NCI-H510A (cell line): ENCODE results near the gene NCOA3.
"Not testable (repeated sequence)": the region's sequence is repeated elsewhere in the genome, so short reads cannot be mapped to it uniquely, and the experiment has no call there.

Experiments used
- DNase-seq: peaks from one replicate; lab custom pipeline; 2025; lab: John Stamatoyannopoulos, UW

NCOA3 gene

GRCh38 chr20:47468290-47469050, 33.2 kb upstream of the NCOA3 start:
- DNase-seq = no peak

- DNase-seq = no peak
Observed at GRCh38 chr20:47475419-47476044, 26.2 kb upstream of the NCOA3 start.

DNA sequence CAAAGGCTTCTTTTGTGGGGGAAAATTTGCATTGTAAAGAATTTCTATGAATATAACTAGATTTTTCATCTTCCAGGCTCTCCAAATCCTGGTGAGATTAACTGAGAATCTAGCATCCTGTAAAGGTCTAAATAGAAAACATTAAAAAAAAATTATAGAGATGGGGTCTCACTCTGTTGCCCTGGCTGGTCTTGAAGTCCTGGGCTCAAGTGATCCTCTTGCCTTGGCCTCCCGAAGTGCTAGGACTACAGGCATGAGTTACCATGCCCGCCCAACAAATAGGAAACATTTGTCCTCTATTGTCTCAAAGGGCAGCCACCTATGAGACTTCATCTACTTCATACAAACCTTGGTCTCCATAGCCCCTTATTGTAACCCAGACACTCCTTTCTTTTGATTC, 25.2 kb upstream of the NCOA3 start:
- DNase-seq = no peak

DNA sequence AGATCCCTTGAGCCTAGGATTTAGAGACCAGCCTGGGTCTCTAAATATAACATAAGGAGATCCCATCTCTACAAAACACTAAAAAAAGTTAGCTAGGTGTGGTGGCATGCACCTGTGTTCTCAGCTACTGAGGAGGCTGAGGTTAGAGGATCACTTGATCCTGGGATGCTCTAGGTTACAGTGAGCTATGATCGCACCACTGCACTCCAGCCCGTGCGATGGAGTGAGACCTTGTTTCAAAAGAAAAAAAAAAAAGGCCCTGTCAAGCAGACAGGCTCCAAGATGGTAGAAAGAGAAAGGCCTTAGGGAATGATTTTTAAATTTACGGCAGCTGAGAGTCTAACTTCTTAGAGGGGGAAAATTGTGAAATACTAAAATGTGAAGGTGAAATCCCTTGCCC, 22.6 kb upstream of the NCOA3 start:
- no peak for DNase-seq

DNA sequence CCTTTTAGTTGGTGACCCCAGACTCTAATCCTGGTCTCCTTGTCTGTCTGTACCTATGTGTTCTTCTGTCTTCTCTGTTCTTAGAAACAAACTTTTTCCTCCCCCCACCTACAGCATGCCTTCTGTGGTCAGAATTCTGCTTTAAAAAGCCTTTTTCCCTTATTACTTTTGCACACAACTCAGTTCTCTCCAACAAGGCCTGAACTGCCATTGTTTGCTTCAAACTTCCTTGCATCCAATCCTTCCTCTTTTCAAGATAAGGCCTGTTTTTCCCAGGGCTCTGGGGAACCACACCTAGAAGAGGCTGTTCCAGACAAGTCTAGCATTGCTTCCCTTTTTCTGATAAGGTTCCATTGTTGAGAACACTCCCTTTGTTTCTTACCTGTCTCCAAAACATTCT, 22.2 kb upstream of the NCOA3 start:
- no peak for DNase-seq

DNA sequence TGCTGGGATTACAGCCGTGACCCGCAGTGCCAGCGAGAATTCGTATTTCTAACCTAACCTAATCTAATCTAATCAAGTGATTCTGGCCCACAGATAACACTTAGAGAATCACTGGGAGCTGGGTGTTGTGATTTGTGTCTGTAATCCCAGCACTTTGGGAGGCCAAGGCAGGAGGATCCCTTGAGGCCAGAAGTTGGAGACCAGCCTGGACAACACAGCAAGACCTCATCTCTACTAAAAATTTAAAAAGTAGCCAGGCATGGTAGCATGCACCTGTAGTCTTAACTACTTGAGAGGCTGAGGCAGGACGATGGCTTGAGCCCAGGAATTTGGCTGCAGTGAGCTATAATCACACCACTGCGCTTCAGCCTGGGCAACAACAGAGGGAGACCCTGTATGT, 21.4 kb upstream of the NCOA3 start:
- no peak for DNase-seq

DNA sequence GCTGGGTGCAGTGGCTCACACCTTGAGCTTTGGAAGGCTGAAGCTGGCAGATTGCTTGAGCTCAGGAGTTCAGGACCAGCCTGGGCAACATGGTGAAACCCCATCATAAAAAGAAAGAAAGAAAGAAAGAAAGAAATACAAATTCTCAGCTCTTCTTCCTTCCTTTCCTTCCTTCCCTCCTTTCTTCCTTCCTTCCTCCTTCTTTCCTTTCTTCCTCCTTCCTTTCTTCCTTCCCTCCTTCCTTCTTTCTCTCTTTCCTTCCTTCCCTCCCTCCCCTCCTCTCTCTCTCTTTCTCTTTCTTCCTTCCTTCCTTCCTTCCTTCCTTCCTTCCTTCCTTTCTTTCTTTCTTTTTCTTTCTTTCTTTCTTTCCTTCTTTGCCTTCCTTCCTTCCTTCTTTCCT, 21.0 kb upstream of the NCOA3 start:
- no peak for DNase-seq

DNA sequence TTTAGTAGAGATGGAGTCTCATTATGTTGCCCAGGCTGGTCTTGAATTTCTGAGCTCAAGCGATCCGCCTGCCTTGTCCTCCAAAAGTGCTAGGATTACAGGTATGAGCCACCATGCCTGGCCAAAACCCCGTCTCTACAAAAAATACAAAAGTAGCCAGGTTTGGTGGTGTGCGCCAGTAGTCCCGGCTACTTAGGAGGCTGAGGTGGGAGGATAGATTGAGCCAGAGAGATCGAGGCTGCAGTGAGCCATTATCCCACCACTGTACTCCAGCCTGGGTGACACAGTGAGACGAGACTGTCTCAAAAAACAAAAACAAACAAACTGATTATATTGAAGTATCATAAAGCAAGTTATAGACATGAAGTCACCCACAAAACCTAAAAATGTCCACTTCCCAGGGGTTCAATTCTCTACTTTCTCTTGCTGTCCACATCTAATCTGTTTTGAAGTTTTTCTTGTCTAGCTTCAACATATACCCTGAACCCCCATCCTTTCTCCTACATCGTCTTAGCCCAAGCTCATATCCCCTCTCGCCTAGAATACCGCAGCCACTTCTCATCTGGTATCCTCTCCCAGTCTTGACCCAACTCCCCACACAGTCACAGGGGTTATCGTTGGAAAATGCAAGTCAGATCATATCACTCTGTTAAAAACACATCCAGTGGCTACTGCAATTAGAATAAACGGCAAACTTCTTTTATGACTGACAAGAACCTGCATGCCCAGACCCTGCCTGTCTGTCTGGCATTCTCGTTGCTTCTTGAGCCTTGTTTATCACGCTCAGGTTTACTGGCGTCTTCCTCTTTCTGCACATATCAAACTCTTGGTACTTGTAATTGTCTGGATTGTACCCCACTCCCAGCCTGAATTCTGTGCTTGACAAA, 20.1 kb upstream of the NCOA3 start:
- DNase-seq = no peak

DNA sequence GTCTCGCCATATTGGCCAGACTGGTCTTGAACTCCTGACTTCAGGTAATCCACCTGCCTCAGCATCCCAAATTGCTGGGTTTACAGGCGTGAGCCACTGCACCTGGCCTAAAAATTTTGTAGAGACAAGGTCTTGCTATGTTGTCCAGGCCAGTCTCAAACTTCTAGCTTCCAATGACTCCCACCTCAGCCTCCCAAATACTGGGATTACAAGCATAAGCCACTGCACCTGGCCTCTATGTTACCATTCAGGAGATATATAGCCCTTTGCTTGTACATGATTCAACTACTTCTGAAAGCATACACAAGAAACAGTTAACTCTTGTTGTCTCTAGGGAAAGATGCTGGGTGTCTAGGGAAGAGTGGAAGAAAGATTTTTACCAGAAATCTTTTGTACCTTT, 19.0 kb upstream of the NCOA3 start:
- no peak for DNase-seq

DNA sequence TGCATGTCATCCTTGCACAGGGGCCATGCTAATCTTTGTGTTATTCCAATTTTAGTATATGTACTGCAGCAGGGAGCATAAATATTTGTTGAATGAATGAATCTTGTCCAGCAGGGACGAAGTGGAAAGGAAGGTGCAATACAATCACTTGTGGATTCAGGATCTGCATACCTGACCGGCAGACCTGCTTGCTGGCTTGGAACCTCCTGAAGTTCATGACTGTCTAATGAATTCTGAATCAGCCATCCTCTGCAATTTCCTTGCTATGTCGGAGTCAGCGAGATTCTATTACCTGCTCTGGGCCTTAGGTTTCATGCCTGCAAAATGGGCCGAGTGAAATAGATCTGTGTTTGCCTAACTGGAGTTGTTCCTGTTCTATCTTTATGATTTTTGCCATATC, 17.4 kb upstream of the NCOA3 start:
- DNase-seq = no peak

DNA sequence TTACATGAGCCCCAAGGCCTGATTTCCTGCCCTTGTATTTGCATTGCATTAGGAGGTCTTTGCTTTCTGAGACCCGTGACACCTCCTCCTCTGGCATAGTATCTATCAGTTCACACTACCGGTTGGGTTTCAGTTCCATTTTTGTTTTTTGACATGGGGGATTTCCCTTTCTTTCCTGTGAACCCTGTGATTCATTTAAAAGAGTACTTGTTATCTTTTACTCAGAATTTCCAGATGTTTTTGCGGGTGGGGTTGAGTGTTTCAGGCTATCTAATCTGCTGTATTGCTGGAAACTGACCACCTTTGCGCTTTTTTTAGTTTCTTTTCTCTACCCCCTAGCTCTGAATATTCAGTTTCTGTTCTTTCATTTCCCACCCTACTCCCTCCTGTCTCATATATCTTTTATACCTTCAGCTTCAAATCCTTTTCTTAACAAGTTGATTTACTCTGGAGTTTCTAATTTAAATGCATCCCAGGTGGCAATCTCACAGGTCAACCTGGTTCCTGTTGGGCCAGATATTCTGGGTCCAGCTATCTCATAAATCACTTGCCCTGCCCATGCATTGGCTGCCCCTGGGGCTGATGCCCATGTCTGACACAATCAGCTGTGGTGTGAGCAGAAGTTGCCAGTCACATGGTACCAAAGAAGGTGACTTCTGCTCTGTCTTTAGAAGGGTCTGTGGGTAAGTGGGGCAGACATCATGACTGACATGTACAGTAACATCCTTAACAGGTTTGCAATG, 14.3 kb upstream of the NCOA3 start:
- DNase-seq = no peak

- no peak for DNase-seq
Observed at GRCh38 chr20:47489448-47489872, 12.2 kb upstream of the NCOA3 start.

- no peak for DNase-seq
Observed at GRCh38 chr20:47490795-47491194, 10.9 kb upstream of the NCOA3 start.

DNA sequence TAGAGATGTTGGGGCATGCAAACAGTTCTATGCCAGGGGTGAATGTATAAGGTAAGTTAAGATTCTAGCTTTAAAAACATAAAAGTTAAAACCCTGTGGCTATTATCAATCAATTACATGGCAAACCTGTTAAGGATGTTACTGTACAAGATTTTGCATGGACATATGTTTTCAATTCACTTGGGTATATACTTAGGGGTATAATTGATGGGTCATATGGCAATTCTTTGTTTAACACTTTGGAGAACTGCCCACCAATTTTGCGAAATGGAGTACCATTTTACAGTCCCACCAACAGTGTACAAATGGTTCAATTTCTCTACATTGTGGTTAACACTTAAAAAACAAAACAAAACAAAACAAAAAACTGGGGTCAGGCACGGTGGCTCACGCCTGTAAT, 9.4 kb upstream of the NCOA3 start:
- no peak for DNase-seq

DNA sequence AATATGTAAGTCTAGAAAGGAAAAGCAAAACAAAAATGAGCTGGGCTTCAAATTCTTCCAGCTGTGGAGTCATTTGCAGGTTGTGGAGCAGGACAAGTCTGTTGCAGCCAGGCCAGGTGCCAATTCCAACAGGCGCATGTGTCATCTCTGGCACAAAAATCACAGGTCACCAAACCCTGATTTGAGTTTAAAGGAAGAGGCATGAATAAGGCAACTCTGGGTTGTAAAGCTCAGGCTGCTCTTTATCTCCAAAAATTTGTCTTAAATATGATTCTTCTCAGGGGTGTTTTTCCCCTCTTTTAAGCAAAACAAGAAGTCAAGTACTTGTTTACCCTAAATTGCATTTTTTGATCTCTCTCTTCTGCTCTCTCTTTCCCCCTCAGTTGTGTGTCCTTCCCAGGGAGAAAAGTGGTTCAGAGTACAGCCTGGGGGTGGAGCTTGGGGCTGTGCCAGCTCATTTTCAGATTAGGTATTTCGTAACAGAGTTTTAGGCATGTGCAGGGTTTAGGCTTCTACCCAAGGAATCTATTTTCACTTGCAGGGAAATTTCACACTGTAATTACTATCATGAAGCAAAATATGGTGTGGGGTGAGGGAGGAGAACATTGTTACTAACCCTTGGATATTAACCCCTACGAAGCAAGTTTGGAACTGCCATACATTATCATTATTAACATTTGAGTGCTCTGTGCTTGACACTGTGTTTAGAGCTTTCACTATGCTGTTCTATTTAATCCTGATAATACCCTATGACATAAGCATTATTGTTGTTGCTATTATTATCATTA, 8.3 kb upstream of the NCOA3 start:
- DNase-seq = peak; percentile 5

GRCh38 chr20:47493963-47494293, 7.8 kb upstream of the NCOA3 start:
- DNase-seq = peak; percentile 38

GRCh38 chr20:47494606-47495005, 7.1 kb upstream of the NCOA3 start:
- not testable (repeated sequence) for DNase-seq

DNA sequence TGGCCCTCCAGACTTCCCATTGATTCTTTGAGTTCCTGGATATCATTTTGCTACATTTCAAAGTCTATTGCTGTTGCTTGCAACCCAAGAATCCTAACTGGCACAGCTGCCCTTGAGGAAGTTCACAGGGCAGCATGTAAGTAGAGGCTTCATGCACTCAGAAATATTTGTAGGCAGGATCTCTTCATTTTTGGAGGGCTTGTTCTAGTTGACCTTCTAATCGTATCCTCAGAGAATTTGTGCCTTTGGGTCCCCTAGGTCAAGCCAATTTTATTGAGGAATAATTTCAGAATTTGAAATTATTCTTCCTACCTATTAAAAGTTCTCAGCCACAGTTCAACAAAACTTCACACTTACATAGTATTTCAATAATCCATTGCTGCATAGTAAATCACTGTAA, 5.6 kb upstream of the NCOA3 start:
- no peak for DNase-seq

GRCh38 chr20:47498606-47499005, 3.1 kb upstream of the NCOA3 start:
- no peak for DNase-seq

GRCh38 chr20:47499053-47499452, 2.6 kb upstream of the NCOA3 start:
- DNase-seq = no peak

DNA sequence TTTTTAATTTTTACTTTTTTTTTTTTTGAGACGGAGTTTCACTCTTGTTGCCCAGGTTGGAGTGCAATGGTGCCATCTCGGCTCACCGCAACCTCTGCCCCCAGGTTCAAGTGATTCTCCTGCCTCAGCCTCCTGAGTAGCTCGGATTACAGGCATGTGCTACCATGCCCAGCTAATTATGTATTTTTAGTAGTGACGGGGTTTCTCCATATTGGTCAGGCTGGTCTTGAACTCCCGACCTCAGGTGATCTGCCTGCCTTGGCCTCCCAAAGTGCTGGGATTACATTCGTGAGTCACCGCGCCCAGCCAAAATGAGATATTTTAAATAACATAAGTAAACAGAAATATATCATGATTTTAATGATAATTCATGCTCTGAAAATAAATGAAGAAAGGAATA, 1.6 kb upstream of the NCOA3 start:
- DNase-seq = not testable (repeated sequence)

- DNase-seq = no peak
Observed at GRCh38 chr20:47500554-47500953, 1.1 kb upstream of the NCOA3 start.
